ENCODE measurements around the gene PHEX. TPM values are rescaled to one million over a fixed set of nuclear protein-coding genes. Genes with fewer than 3 reads are reported as not detected.

Gene PHEX
- total and polyA plus RNA-seq, 2 experiments from 2014 or later = 0.05 to 0.21 TPM

- TF ChIP-seq ZNF462 (CRISPR knock-in tag; IDR thresholded peaks at IDR 0.05) = no peak
- TF ChIP-seq STAT1 (IDR thresholded peaks at IDR 0.05; ENCODE audit: unreplicated experiment) = no peak
- no peak for TF ChIP-seq EZH2 (IDR thresholded peaks at IDR 0.05; ENCODE audit: low read depth, unreplicated experiment)
- no peak for TF ChIP-seq ZNF331 (CRISPR knock-in tag; IDR thresholded peaks at IDR 0.05; ENCODE audit: low read depth)
- no peak for TF ChIP-seq JUNB (IDR thresholded peaks at IDR 0.05; ENCODE audit: unreplicated experiment)
- TF ChIP-seq, protein P1, sequence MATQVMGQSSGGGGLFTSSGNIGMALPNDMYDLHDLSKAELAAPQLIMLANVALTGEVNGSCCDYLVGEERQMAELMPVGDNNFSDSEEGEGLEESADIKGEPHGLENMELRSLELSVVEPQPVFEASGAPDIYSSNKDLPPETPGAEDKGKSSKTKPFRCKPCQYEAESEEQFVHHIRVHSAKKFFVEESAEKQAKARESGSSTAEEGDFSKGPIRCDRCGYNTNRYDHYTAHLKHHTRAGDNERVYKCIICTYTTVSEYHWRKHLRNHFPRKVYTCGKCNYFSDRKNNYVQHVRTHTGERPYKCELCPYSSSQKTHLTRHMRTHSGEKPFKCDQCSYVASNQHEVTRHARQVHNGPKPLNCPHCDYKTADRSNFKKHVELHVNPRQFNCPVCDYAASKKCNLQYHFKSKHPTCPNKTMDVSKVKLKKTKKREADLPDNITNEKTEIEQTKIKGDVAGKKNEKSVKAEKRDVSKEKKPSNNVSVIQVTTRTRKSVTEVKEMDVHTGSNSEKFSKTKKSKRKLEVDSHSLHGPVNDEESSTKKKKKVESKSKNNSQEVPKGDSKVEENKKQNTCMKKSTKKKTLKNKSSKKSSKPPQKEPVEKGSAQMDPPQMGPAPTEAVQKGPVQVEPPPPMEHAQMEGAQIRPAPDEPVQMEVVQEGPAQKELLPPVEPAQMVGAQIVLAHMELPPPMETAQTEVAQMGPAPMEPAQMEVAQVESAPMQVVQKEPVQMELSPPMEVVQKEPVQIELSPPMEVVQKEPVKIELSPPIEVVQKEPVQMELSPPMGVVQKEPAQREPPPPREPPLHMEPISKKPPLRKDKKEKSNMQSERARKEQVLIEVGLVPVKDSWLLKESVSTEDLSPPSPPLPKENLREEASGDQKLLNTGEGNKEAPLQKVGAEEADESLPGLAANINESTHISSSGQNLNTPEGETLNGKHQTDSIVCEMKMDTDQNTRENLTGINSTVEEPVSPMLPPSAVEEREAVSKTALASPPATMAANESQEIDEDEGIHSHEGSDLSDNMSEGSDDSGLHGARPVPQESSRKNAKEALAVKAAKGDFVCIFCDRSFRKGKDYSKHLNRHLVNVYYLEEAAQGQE (IDR thresholded peaks at IDR 0.05; ENCODE audit: unreplicated experiment) = no peak
- TF ChIP-seq, protein P2, sequence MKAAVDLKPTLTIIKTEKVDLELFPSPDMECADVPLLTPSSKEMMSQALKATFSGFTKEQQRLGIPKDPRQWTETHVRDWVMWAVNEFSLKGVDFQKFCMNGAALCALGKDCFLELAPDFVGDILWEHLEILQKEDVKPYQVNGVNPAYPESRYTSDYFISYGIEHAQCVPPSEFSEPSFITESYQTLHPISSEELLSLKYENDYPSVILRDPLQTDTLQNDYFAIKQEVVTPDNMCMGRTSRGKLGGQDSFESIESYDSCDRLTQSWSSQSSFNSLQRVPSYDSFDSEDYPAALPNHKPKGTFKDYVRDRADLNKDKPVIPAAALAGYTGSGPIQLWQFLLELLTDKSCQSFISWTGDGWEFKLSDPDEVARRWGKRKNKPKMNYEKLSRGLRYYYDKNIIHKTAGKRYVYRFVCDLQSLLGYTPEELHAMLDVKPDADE (IDR thresholded peaks at IDR 0.05) = no peak
- no peak for TF ChIP-seq POLR2AphosphoS5 (IDR thresholded peaks at IDR 0.05; ENCODE audit: low read depth)
Observed at GRCh38 chrX:22296871-22297270, 264.7 kb downstream of the PHEX start (continued).
